HEK293T (cell line): Measurements from ENCODE around the gene ADPRS.

ENCODE experiments used
- CTCF ChIA-PET: fragments of 350-600 bp; formaldehyde crosslinking; extraction: SDS; loops from one replicate; lab custom pipeline; 2021; ENCODE audit warnings: antibody characterized with exemption, inconsistent platforms; lab: Yijun Ruan, JAX
- POLR2A ChIA-PET: fragments of 350-600 bp; formaldehyde crosslinking; extraction: SDS; loops from one replicate; lab custom pipeline; 2020; ENCODE audit warnings: antibody characterized with exemption, inconsistent platforms; lab: Yijun Ruan, JAX
- DNase-seq: peaks from one replicate; pipeline ENCODE4 v3.0.0; 2012; ENCODE audit warnings: mixed read lengths; ENCODE audit errors: extremely low spot score
- ARNT ChIP-seq: fragments of 450-650 bp; IDR thresholded peaks from 2 replicates; pipeline ENCODE4 v1.6.1; 2017; ENCODE audit warnings: mild to moderate bottlenecking
- BHLHE40 ChIP-seq: fragments of 450-650 bp; IDR thresholded peaks from 2 replicates; pipeline ENCODE4 v1.6.1; 2016; ENCODE audit warnings: mild to moderate bottlenecking, moderate library complexity, borderline replicate concordance
- CTBP1 ChIP-seq: fragments of 450-650 bp; IDR thresholded peaks from 2 replicates; pipeline ENCODE4 v1.6.1; 2016; ENCODE audit warnings: borderline replicate concordance
- ELF4 ChIP-seq: fragments of 450-650 bp; IDR thresholded peaks from 2 replicates; pipeline ENCODE4 v1.6.1; 2017; ENCODE audit warnings: antibody characterized with exemption
- FOXA1 ChIP-seq: fragments of 450-650 bp; IDR thresholded peaks from 2 replicates; pipeline ENCODE4 v1.6.1; 2016; ENCODE audit warnings: mild to moderate bottlenecking
- FOXK2 ChIP-seq: fragments of 450-650 bp; IDR thresholded peaks from 2 replicates; pipeline ENCODE4 v1.6.1; 2016; ENCODE audit warnings: mild to moderate bottlenecking
- FOXM1 ChIP-seq: fragments of 450-650 bp; IDR thresholded peaks from 2 replicates; pipeline ENCODE4 v1.6.1; 2017; ENCODE audit warnings: mild to moderate bottlenecking, borderline replicate concordance
- HDGF ChIP-seq: fragments of 450-650 bp; IDR thresholded peaks from 2 replicates; pipeline ENCODE4 v1.6.1; 2017; ENCODE audit warnings: antibody characterized with exemption, borderline replicate concordance
- L3MBTL2 ChIP-seq: fragments of 450-650 bp; conservative IDR thresholded peaks from 2 replicates; pipeline ENCODE4 v1.6.1; 2016; ENCODE audit warnings: mild to moderate bottlenecking
- LEF1 ChIP-seq: fragments of 450-650 bp; IDR thresholded peaks from 2 replicates; pipeline ENCODE4 v1.6.1; 2017; ENCODE audit warnings: mild to moderate bottlenecking, borderline replicate concordance
- NFRKB ChIP-seq: fragments of 450-650 bp; IDR thresholded peaks from 2 replicates; pipeline ENCODE4 v1.6.1; 2016; ENCODE audit warnings: mild to moderate bottlenecking, moderate library complexity
- SP1 ChIP-seq: fragments of 450-650 bp; IDR thresholded peaks from 2 replicates; pipeline ENCODE4 v1.6.1; 2017
- SUZ12 ChIP-seq: fragments of 450-650 bp; IDR thresholded peaks from 2 replicates; pipeline ENCODE4 v1.6.1; 2016; ENCODE audit warnings: mild to moderate bottlenecking
- TARDBP ChIP-seq: fragments of 450-650 bp; IDR thresholded peaks from 2 replicates; pipeline ENCODE4 v1.6.1; 2016
- ZNF384 ChIP-seq: fragments of 450-650 bp; IDR thresholded peaks from 2 replicates; pipeline ENCODE4 v1.6.1; 2016
- TF ChIP-seq, protein P1 (sequence below): fragments of 450-650 bp; IDR thresholded peaks from 2 replicates; pipeline ENCODE4 v1.6.1; 2016

ADPRS gene

DNA sequence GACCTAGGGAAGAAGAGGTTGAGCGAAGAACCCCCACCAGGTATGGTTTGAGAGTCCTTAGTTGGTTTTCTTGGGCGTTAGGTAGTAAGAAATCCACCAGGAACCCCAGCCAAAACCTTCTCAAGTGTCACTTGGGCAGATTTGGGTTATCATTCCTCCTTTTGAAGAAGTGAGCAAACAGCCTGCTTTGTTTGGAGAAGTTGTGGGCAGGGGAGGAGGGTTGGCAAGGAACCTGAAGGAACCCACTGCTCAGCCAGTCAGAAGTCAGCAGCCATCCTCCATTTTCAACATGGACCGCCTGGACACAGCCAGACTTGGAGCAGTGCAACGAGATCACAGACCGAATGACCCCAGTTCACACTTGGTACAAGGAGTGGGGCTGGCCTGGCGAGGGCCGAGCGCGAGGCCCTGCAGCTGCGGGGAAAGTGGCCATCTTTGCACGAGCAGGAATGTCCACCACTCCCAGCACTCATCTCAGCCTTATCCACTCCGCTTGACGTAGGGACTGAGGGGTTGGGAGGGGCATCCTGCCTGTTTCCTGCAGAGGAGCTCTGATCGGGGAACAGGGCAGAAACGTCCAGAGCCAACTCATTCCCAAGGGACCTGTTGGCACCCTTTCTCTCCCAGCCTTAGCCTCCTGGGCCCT, 7.2 kb downstream of the ADPRS start:
- no peak for DNase-seq
- ChIA-PET CTCF (interaction anchor here (0.5 to 3.1 kb wide), 4 partner anchors 32 to 329 kb away, joined by 3 to 22 read pairs (median 4); no protein-coding TSS in a partner anchor), POLR2A (no interaction called here)
- TF ChIP-seq CTBP1 (no peak), SUZ12 (no peak), BHLHE40 (no peak), FOXM1 (no peak), ARNT (no peak), L3MBTL2 (no peak), ELF4 (no peak), HDGF (no peak), TARDBP (no peak), SP1 (no peak), FOXK2 (no peak), FOXA1 (no peak), LEF1 (no peak)
- TF ChIP-seq, protein P1, sequence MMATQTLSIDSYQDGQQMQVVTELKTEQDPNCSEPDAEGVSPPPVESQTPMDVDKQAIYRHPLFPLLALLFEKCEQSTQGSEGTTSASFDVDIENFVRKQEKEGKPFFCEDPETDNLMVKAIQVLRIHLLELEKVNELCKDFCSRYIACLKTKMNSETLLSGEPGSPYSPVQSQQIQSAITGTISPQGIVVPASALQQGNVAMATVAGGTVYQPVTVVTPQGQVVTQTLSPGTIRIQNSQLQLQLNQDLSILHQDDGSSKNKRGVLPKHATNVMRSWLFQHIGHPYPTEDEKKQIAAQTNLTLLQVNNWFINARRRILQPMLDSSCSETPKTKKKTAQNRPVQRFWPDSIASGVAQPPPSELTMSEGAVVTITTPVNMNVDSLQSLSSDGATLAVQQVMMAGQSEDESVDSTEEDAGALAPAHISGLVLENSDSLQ, result no peak

DNA sequence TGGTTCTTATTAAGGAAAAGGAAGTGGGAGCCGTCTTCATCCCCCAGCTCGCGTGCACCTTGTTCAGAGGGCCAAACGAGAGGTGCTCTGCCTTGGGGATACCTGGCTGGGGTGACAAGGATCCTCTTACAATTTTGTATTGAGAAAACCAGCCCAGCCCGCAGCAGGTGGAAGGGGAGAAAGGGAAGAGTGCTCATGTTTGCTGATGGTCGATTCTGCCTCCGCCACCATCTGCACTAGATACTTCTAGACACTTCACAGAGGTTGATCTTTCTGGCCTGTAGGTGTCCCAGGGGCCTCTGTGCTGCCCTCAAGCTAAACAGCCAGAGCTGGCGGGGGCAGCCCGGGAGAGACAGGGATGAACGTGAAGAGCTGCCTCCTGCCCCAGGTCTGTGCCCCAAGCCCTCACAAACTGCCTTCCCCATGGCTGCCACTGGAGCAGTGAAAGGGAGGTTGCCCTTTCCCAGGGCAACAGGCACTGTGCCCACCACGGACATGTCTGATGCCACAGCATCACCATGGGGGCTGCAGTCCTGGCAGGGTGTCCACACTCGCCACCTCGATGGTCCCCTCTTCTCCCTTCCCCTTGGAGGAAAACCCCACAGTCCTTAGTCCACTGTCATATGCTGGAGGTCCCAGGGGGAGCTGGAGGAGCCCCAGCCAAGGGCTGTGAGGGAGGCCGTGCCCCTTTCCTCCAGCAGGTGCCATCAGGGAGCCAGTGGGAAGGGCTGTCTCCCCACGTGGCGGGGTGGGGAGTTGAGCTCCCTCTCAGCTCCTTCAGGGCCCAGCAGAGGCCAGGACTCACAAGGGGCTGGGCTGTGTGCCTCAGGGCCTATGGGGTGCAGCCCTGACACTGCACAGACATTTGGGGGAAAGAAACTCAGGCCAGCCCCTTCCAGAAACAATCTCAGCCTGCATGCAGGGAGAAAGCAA, 8.1 kb downstream of the ADPRS start:
- TF ChIP-seq LEF1 (no peak), FOXK2 (no peak), L3MBTL2 (no peak), FOXM1 (no peak)
- TF ChIP-seq, protein P1, result no peak
- ChIA-PET POLR2A (interaction anchor here (0.5 to 1.2 kb wide), 2 partner anchors 52 to 168 kb away, joined by 3 read pairs; partner anchors contain the start of gene TRAPPC3), CTCF (interaction anchor here (0.8 to 3.1 kb wide), 6 partner anchors 13 to 204 kb away, joined by 3 to 22 read pairs (median 3); partner anchors contain the start of gene TEKT2)
- no peak for DNase-seq

DNA sequence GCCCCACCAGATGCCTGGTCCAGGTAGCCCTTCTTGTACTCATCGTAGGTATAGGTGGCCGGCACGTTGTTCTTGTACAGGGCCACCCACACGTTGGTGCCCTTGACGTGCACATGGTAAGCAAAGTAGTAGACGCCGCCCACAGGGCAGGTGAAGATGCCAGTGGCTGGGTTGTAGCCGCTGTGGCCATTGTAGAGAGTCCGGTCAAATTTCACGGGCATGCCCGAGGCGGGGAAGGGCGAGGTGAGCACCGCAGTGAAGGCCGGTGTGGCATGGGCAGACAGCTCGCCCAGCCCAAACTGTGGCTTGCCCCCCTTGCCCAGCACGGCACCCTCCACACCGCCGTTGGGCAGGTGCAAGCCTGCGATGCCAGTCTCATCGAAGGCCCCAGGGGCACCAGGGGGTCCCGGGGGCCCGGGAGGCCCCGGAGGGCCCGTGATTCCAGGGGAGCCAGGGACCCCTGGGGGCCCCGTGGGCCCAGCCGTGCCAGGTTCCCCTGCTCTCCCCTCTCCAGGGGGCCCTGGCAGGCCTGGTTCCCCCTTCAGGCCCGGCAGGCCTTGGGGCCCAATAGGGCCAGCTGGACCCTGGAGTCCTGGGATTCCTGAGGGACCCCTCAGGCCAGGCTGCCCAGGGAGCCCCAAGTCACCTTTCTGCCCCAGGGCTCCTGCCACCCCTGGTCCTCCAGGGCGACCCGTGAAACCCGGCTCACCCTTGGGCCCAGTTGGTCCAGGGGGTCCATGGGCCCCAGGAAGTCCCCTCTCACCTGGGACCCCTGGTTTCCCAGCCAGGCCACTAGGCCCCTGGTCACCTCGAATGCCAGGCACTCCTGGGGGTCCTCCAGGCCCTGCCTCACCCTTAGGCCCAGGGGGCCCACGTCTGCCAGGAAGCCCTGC, 9.2 kb downstream of the ADPRS start:
- no peak for DNase-seq
- POLR2A ChIA-PET, result interaction anchor here (1.2 kb wide), 1 partner anchor 51 kb away, joined by 3 read pairs; the partner anchor contains the start of gene TRAPPC3
- TF ChIP-seq FOXA1 (no peak), SP1 (no peak), ELF4 (no peak), BHLHE40 (no peak), ZNF384 (no peak), LEF1 (no peak), TARDBP (no peak), SUZ12 (no peak), FOXK2 (no peak), FOXM1 (no peak), L3MBTL2 (no peak), NFRKB (no peak), CTBP1 (no peak), ARNT (no peak)
- CTCF ChIA-PET, result interaction anchor here (3.1 kb wide), 1 partner anchor 36 kb away, joined by 22 read pairs; no protein-coding TSS in a partner anchor

GRCh38 chr1:36098650-36099365, 10.1 kb downstream of the ADPRS start:
- no peak for DNase-seq
- POLR2A ChIA-PET, result interaction anchor here (1.7 kb wide), 1 partner anchor 35 kb away, joined by 4 read pairs; no protein-coding TSS in a partner anchor
- CTCF ChIA-PET, result interaction anchor here (1.8 to 4.1 kb wide), 2 partner anchors 34 to 37 kb away, joined by 5 to 26 read pairs; no protein-coding TSS in a partner anchor
- TF ChIP-seq LEF1 (no peak), BHLHE40 (no peak), ZNF384 (no peak), FOXA1 (no peak), CTBP1 (no peak), ELF4 (no peak), SUZ12 (no peak), FOXM1 (no peak), SP1 (no peak), FOXK2 (no peak), L3MBTL2 (no peak), TARDBP (no peak), ARNT (no peak), HDGF (no peak), NFRKB (no peak)
- TF ChIP-seq, protein P1, result no peak
